HG03460 (cell line): ENCODE measurements around the gene ZC3H6.
"Not testable (repeated sequence)": the region's sequence is repeated elsewhere in the genome, so short reads cannot be mapped to it uniquely, and the experiment has no call there.

ENCODE experiments used
- ATAC-seq: cut with Tn5 transposase; IDR thresholded peaks from one replicate; pipeline ENCODE4 v1.9.1; 2021; ENCODE audit not compliant: unreplicated experiment

The ZC3H6 gene

GRCh38 chr2:112275887-112276773 lies 733 bp downstream of the ZC3H6 start:
- ATAC-seq = peak; percentile 46

- no peak for ATAC-seq
Measured at GRCh38 chr2:112276954-112277353, 1.6 kb downstream of the ZC3H6 start.

- no peak for ATAC-seq
Measured at GRCh38 chr2:112277596-112278220, 2.3 kb downstream of the ZC3H6 start.

GRCh38 chr2:112282066-112282465 lies 6.7 kb downstream of the ZC3H6 start:
- ATAC-seq = not testable (repeated sequence)

GRCh38 chr2:112283535-112283934 lies 8.1 kb downstream of the ZC3H6 start:
- ATAC-seq = not testable (repeated sequence)

- ATAC-seq = no peak
Measured at GRCh38 chr2:112290088-112290487, 14.7 kb downstream of the ZC3H6 start.

GRCh38 chr2:112290648-112291047 lies 15.3 kb downstream of the ZC3H6 start:
- no peak for ATAC-seq

- no peak for ATAC-seq
Measured at GRCh38 chr2:112293636-112294401, 18.4 kb downstream of the ZC3H6 start.

- ATAC-seq = no peak
Measured at GRCh38 chr2:112295407-112296078, 20.1 kb downstream of the ZC3H6 start.

GRCh38 chr2:112296407-112296806 lies 21.0 kb downstream of the ZC3H6 start:
- no peak for ATAC-seq

GRCh38 chr2:112301171-112301584 lies 25.8 kb downstream of the ZC3H6 start:
- ATAC-seq = no peak

GRCh38 chr2:112301973-112302372 lies 26.6 kb downstream of the ZC3H6 start:
- no peak for ATAC-seq

- no peak for ATAC-seq
Measured at GRCh38 chr2:112304298-112304941, 29.0 kb downstream of the ZC3H6 start.

GRCh38 chr2:112305132-112305531 lies 29.7 kb downstream of the ZC3H6 start:
- ATAC-seq = no peak

- ATAC-seq = no peak
Measured at GRCh38 chr2:112310906-112311305, 35.5 kb downstream of the ZC3H6 start.

- ATAC-seq = no peak
Measured at GRCh38 chr2:112311932-112312331, 36.5 kb downstream of the ZC3H6 start.

- ATAC-seq = no peak
Measured at GRCh38 chr2:112312821-112313220, 37.4 kb downstream of the ZC3H6 start.

GRCh38 chr2:112314856-112315255 lies 39.5 kb downstream of the ZC3H6 start:
- no peak for ATAC-seq

GRCh38 chr2:112317303-112318158 lies 42.1 kb downstream of the ZC3H6 start:
- no peak for ATAC-seq

GRCh38 chr2:112318515-112318914 lies 43.1 kb downstream of the ZC3H6 start:
- no peak for ATAC-seq
